Astrocyte of the cerebellum (primary cell): ENCODE measurements around the gene SIPA1L3.

Source experiments
- DNase-seq: peaks from one replicate; pipeline ENCODE4 v3.0.0-alpha.2; 2011; ENCODE audit warnings: low read depth
- H3K4me3 ChIP-seq: 2 replicates; pipeline ENCODE4 v1.5.1; 2011; ENCODE audit warnings: mild to moderate bottlenecking, low read depth, low read length, moderate library complexity
- in situ Hi-C: cut with HindIII; loops from 2 replicates; pipeline ENCODE4 v1.10.0; 2017; ENCODE audit warnings: low sequenced_read_pairs
- TF ChIP-seq, protein P1 (sequence below): IDR thresholded peaks from 2 replicates; pipeline ENCODE4 v1.5.1; 2012; ENCODE audit warnings: low read length, low read depth, moderate library complexity, mild to moderate bottlenecking; ENCODE audit errors: missing control alignments

Gene SIPA1L3

DNA sequence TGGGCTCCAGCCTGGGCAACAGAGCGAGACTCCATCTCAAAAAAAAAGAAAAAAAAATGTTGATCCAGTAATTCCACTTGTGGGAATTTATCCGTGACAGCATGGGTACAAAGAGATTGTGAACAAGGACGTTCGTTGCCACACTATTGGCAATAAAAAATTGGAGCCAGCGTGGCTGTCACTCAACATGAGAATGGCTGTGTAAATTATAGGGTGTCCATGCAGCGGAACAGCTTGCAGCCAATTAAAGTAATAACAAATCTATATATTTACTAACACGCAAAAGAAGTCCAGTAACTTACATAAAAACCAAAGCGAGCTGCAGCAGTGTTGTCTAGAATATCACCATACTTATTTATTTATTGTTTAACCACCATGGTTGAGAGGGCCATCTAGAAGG, 297.7 kb downstream of the SIPA1L3 start:
- DNase-seq = no peak
- no peak overlapping the region for H3K4me3 ChIP-seq
- in situ Hi-C loops = no loop called here
- TF ChIP-seq, protein P1, sequence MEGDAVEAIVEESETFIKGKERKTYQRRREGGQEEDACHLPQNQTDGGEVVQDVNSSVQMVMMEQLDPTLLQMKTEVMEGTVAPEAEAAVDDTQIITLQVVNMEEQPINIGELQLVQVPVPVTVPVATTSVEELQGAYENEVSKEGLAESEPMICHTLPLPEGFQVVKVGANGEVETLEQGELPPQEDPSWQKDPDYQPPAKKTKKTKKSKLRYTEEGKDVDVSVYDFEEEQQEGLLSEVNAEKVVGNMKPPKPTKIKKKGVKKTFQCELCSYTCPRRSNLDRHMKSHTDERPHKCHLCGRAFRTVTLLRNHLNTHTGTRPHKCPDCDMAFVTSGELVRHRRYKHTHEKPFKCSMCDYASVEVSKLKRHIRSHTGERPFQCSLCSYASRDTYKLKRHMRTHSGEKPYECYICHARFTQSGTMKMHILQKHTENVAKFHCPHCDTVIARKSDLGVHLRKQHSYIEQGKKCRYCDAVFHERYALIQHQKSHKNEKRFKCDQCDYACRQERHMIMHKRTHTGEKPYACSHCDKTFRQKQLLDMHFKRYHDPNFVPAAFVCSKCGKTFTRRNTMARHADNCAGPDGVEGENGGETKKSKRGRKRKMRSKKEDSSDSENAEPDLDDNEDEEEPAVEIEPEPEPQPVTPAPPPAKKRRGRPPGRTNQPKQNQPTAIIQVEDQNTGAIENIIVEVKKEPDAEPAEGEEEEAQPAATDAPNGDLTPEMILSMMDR = no peak

- H3K4me3 ChIP-seq = no peak overlapping the region
- TF ChIP-seq, protein P1 = no peak
- no peak for DNase-seq
- in situ Hi-C loops = no loop called here
Measured at GRCh38 chr19:38206006-38206745, 299.2 kb downstream of the SIPA1L3 start.

GRCh38 chr19:38206928-38207327, 299.9 kb downstream of the SIPA1L3 start:
- in situ Hi-C loops = no loop called here
- no peak for DNase-seq
- TF ChIP-seq, protein P1 = no peak
- no peak overlapping the region for H3K4me3 ChIP-seq

- H3K4me3 ChIP-seq = no peak overlapping the region
- TF ChIP-seq, protein P1 = no peak
- DNase-seq = no peak
- in situ Hi-C loops = no loop called here
Measured at GRCh38 chr19:38207543-38207942, 300.5 kb downstream of the SIPA1L3 start.

DNA sequence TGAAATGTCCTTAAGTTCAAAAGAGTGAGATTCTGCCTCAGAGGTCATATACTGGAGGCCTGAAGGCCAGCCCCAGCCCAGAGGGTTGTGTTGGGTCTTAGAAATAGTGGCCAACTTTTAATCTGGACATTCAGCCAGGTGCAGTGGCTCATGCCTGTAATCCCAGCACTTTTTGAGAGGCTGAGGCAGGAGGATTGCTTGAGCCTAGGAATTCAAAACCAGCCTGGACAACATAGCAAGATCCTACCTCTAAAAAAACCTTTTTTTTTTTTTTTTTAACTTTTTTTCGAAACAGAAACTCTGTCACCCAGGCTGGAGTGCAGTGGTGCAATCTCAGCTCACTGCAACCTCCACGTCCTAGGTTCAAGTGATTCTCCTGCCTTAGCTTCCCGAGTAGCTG, 301.6 kb downstream of the SIPA1L3 start:
- TF ChIP-seq, protein P1 = no peak
- no peak for DNase-seq
- H3K4me3 ChIP-seq = no peak overlapping the region
- in situ Hi-C loops = no loop called here

GRCh38 chr19:38209152-38209551, 302.1 kb downstream of the SIPA1L3 start:
- no peak overlapping the region for H3K4me3 ChIP-seq
- in situ Hi-C loops = no loop called here
- TF ChIP-seq, protein P1 = no peak
- DNase-seq = no peak
